DMS 273 (cell line): ENCODE results near the gene TMEM151A.
"Not testable (repeated sequence)": the region's sequence is repeated elsewhere in the genome, so short reads cannot be mapped to it uniquely, and the experiment has no call there.

Source experiments
- DNase-seq: peaks from one replicate; lab custom pipeline; 2025; ENCODE audit not compliant: unreplicated experiment; lab: John Stamatoyannopoulos, UW

TMEM151A gene

GRCh38 chr11:66297610-66298009 is 5.9 kb downstream of the TMEM151A start:
- DNase-seq = no peak

- DNase-seq = no peak
Measured at GRCh38 chr11:66299186-66299585, 7.5 kb downstream of the TMEM151A start.

- DNase-seq = no peak
Measured at GRCh38 chr11:66302656-66303055, 11.0 kb downstream of the TMEM151A start.

- DNase-seq = no peak
Measured at GRCh38 chr11:66309475-66309874, 17.8 kb downstream of the TMEM151A start.

GRCh38 chr11:66310324-66310723 is 18.6 kb downstream of the TMEM151A start:
- no peak for DNase-seq

GRCh38 chr11:66310803-66311440 is 19.2 kb downstream of the TMEM151A start:
- DNase-seq = not testable (repeated sequence)

GRCh38 chr11:66311470-66311964 is 19.8 kb downstream of the TMEM151A start:
- DNase-seq = no peak

GRCh38 chr11:66311965-66312548 is 20.4 kb downstream of the TMEM151A start:
- DNase-seq = peak; percentile 95

- DNase-seq = peak; percentile 98
Measured at GRCh38 chr11:66312549-66313320, 21.0 kb downstream of the TMEM151A start.

GRCh38 chr11:66313321-66314185 is 21.9 kb downstream of the TMEM151A start:
- DNase-seq = no peak

- no peak for DNase-seq
Measured at GRCh38 chr11:66314186-66314501, 22.4 kb downstream of the TMEM151A start.

GRCh38 chr11:66314561-66315497 is 23.1 kb downstream of the TMEM151A start:
- DNase-seq = no peak

- no peak for DNase-seq
Measured at GRCh38 chr11:66315498-66315885, 23.8 kb downstream of the TMEM151A start.

GRCh38 chr11:66315921-66316811 is 24.5 kb downstream of the TMEM151A start:
- DNase-seq = no peak

- peak; percentile 71 for DNase-seq
Measured at GRCh38 chr11:66316849-66317251, 25.2 kb downstream of the TMEM151A start, which contains the start of gene CD248. Gene CD248, minus strand, starts transcription at chr11:66317044. Its CDS starts 17 bp downstream, at chr11:66317027.

- DNase-seq = peak; percentile 61
Measured at GRCh38 chr11:66317322-66317722, 25.6 kb downstream of the TMEM151A start.

- peak; percentile 62 for DNase-seq
Measured at GRCh38 chr11:66317723-66318599, 26.3 kb downstream of the TMEM151A start.

- no peak for DNase-seq
Measured at GRCh38 chr11:66318600-66318970, 26.9 kb downstream of the TMEM151A start.
